KMS-11 (cell line): ENCODE data around the gene AP3B1.

Experiments
- H2AFZ ChIP-seq: fragments of 200-600 bp; sonication (generic); 2 replicates; pipeline ENCODE4 v1.6.1; 2016; ENCODE audit warnings: antibody characterized with exemption, mixed run types, low read depth
- H3K27ac ChIP-seq: fragments of 200-600 bp; sonication (generic); 2 replicates; pipeline ENCODE4 v1.6.1; 2016; ENCODE audit warnings: mild to moderate bottlenecking, mixed run types
- H3K27me3 ChIP-seq: fragments of 200-600 bp; sonication (generic); 2 replicates; pipeline ENCODE4 v1.6.1; 2017; ENCODE audit warnings: mild to moderate bottlenecking, low read depth, mixed run types, moderate library complexity; ENCODE audit not compliant: insufficient read depth
- H3K36me3 ChIP-seq: fragments of 200-600 bp; sonication (generic); 2 replicates; pipeline ENCODE4 v1.6.1; 2017; ENCODE audit warnings: mild to moderate bottlenecking, mixed run types; ENCODE audit not compliant: insufficient read depth
- H3K4me1 ChIP-seq: fragments of 200-600 bp; sonication (generic); 2 replicates; pipeline ENCODE4 v1.6.1; 2016; ENCODE audit warnings: mild to moderate bottlenecking, low read depth, mixed run types; ENCODE audit not compliant: poor library complexity, severe bottlenecking
- H3K4me2 ChIP-seq: fragments of 200-600 bp; sonication (generic); 2 replicates; pipeline ENCODE4 v1.7.0; 2016; ENCODE audit warnings: mild to moderate bottlenecking, mixed run types
- H3K4me3 ChIP-seq: fragments of 200-600 bp; sonication (generic); IDR thresholded peaks from 2 replicates; pipeline ENCODE4 v1.6.1; 2017; ENCODE audit warnings: low read depth, low read length, mixed read lengths; ENCODE audit not compliant: insufficient read depth
- H3K79me2 ChIP-seq: fragments of 200-600 bp; sonication (generic); 2 replicates; pipeline ENCODE4 v1.6.1; 2016; ENCODE audit warnings: low read depth, mixed run types; ENCODE audit not compliant: insufficient read depth
- H3K9ac ChIP-seq: fragments of 200-600 bp; sonication (generic); 2 replicates; pipeline ENCODE4 v1.6.1; 2016; ENCODE audit warnings: mild to moderate bottlenecking, mixed run types
- H4K20me1 ChIP-seq: fragments of 200-600 bp; sonication (generic); 2 replicates; pipeline ENCODE4 v1.6.1; 2016; ENCODE audit warnings: mild to moderate bottlenecking, mixed run types; ENCODE audit not compliant: insufficient read depth
- TF ChIP-seq, protein P1 (sequence below): fragments of 200-600 bp; sonication (generic); conservative IDR thresholded peaks from 2 replicates; pipeline ENCODE4 v1.6.1; 2017; ENCODE audit warnings: low read depth, mild to moderate bottlenecking, antibody characterized with exemption, low read length, moderate library complexity, mixed read lengths

AP3B1 gene

DNA sequence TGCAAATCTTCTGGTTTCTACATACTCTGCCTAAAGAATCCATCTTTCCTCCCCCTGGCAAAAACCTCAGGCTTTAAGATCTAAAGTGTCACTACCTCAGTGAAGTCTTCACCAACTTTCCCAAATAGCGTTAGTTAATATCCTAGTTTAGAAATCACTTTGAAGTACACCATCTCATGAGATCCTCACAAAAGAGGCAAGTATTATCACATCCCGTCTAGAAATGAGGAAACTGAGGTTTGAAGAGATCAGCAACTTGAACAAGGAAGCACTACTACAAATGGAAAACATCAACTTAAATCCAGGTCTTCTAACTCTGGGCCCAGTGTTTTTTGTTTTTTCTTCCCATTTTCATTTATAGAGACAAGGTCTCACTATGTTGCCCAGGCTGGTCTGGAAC is 4.6 kb downstream of the AP3B1 start:
- Histone ChIP-seq H3K79me2 (peaks cover 35% of the 10 kb centered on the region), H3K4me2 (no peak overlapping the region), H3K4me1 (peaks cover 8% of the 10 kb centered on the region), H3K36me3 (no peaks in the 10 kb centered on the region), H4K20me1 (no peaks in the 10 kb centered on the region), H2AFZ (no peak overlapping the region), H3K9ac (no peak overlapping the region), H3K4me3 (no peak overlapping the region), H3K27me3 (no peaks in the 10 kb centered on the region), H3K27ac (no peak overlapping the region)
- TF ChIP-seq, protein P1, sequence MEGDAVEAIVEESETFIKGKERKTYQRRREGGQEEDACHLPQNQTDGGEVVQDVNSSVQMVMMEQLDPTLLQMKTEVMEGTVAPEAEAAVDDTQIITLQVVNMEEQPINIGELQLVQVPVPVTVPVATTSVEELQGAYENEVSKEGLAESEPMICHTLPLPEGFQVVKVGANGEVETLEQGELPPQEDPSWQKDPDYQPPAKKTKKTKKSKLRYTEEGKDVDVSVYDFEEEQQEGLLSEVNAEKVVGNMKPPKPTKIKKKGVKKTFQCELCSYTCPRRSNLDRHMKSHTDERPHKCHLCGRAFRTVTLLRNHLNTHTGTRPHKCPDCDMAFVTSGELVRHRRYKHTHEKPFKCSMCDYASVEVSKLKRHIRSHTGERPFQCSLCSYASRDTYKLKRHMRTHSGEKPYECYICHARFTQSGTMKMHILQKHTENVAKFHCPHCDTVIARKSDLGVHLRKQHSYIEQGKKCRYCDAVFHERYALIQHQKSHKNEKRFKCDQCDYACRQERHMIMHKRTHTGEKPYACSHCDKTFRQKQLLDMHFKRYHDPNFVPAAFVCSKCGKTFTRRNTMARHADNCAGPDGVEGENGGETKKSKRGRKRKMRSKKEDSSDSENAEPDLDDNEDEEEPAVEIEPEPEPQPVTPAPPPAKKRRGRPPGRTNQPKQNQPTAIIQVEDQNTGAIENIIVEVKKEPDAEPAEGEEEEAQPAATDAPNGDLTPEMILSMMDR, result no peak

DNA sequence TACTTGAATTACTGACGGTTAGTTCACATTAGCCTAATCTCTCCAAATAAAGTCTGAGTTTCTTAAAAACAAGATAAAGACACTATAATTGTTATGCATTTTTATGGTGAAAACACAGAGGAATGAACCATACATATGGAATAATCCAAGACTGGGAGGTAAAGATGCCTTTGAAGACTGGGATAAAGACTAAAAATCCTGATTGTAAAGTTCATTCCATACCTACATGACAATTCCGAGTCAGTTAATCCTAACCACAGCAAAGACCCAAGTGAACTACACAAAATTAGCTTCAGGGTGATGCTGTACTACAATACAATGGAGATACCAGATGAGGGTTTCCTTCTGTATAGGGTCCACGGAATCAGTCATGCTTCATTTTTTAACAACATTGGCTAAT is 6.3 kb downstream of the AP3B1 start:
- Histone ChIP-seq H3K27me3 (no peaks in the 10 kb centered on the region), H3K9ac (no peak overlapping the region), H3K36me3 (no peaks in the 10 kb centered on the region), H3K79me2 (peaks cover 23% of the 10 kb centered on the region), H3K4me1 (peaks cover 3% of the 10 kb centered on the region), H4K20me1 (no peaks in the 10 kb centered on the region), H3K27ac (no peak overlapping the region), H3K4me3 (no peak overlapping the region), H3K4me2 (no peak overlapping the region), H2AFZ (no peak overlapping the region)
- TF ChIP-seq, protein P1, result no peak

DNA sequence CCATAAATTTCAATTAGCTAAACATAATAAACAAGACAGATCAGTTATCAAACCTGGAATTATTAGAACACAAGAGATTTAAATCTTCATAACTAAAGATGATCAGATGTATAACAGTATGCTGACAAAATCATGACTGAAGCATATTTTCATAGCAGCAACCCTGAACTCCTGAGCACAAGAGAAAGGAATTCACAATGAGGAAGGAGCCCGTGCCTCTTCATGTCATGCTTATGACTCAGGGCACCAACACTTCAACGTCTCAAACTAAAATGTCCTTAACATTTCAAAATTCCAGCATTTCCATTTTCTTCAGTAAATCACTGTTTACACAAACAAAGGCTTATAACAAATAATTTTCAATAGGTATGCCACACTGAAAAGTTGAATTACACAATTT is 6.7 kb downstream of the AP3B1 start:
- H3K4me3 ChIP-seq, result no peak overlapping the region
- TF ChIP-seq, protein P1, result no peak
- H3K27me3 ChIP-seq, result no peaks in the 10 kb centered on the region
- no peak overlapping the region for H3K27ac ChIP-seq
- H4K20me1 ChIP-seq, result no peaks in the 10 kb centered on the region
- no peak overlapping the region for H2AFZ ChIP-seq
- peaks cover 19% of the 10 kb centered on the region; the same call in 1 of the 2 replicates for H3K79me2 ChIP-seq
- no peaks in the 10 kb centered on the region for H3K4me1 ChIP-seq
- no peaks in the 10 kb centered on the region for H3K36me3 ChIP-seq
- H3K4me2 ChIP-seq, result no peak overlapping the region
- H3K9ac ChIP-seq, result no peak overlapping the region

DNA sequence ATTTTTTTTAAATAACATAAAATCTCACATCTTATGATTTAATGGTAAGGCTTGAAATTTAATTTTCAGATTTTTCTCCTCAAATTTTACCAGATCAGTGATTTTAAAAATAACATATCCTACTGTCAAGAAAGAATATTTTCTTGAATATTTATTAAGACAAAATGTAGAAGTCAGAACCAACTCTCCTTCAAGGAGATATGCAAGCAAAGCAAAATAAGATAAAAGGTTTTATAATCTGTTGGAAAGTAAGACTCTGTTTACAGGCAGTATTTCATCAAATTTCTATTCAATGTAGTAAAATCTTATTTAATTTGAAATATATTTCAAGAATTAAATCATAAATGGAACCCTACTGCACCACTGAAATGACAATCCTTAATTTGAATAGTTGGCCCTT is 7.3 kb downstream of the AP3B1 start:
- no peaks in the 10 kb centered on the region for H3K4me1 ChIP-seq

More for the DNA sequence above, 7.3 kb downstream of the AP3B1 start:
- Histone ChIP-seq H3K27me3 (no peaks in the 10 kb centered on the region), H3K27ac (no peak overlapping the region), H3K36me3 (no peaks in the 10 kb centered on the region), H3K79me2 (peaks cover 18% of the 10 kb centered on the region; the same call in 1 of the 2 replicates), H3K4me3 (no peak overlapping the region), H4K20me1 (no peaks in the 10 kb centered on the region), H3K4me2 (no peak overlapping the region), H3K9ac (no peak overlapping the region), H2AFZ (no peak overlapping the region)
- TF ChIP-seq, protein P1, result no peak
